ENCODE measurements around the gene TIMP2.
"Not testable (repeated sequence)": the region's sequence is repeated elsewhere in the genome, so short reads cannot be mapped to it uniquely, and the experiment has no call there.

TIMP2 gene, protein sequence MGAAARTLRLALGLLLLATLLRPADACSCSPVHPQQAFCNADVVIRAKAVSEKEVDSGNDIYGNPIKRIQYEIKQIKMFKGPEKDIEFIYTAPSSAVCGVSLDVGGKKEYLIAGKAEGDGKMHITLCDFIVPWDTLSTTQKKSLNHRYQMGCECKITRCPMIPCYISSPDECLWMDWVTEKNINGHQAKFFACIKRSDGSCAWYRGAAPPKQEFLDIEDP

GRCh38 chr17:78925234-78925633 is at the start of gene TIMP2:
TIMP2 (minus strand) TSS chr17:78925387; CDS start chr17:78925088, 299 bp downstream.
- DNase-seq: peak; percentile 89

GRCh38 chr17:78973792-78974520 is 48.8 kb upstream of the TIMP2 start:
- DNase-seq: no peak

DNA sequence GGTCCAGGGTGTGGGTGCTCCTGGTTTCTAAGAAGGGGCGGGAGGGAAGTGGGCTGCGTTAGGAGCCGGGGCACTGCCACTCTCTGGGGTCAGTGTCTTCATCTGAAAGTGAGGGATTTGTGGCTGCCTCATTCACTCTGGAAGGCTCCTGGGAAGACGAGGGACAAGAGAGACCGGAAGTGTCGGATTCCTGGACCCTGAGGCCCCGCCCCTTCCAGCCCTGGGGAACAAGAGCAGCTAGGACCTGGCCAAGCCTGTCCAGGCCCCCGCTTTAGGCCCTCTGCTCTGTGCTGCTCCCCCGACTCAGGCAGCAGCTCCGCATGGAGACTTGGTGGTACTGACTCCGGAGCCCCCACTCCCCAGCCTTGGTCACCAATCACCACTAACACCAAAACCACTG is 48.0 kb upstream of the TIMP2 start:
- DNase-seq: no peak

GRCh38 chr17:78972507-78973105 is 47.4 kb upstream of the TIMP2 start:
- no peak for DNase-seq

GRCh38 chr17:78971756-78972506 is 46.7 kb upstream of the TIMP2 start:
- DNase-seq: no peak

GRCh38 chr17:78970834-78971755 is 45.9 kb upstream of the TIMP2 start:
- peak; percentile 68 for DNase-seq

DNA sequence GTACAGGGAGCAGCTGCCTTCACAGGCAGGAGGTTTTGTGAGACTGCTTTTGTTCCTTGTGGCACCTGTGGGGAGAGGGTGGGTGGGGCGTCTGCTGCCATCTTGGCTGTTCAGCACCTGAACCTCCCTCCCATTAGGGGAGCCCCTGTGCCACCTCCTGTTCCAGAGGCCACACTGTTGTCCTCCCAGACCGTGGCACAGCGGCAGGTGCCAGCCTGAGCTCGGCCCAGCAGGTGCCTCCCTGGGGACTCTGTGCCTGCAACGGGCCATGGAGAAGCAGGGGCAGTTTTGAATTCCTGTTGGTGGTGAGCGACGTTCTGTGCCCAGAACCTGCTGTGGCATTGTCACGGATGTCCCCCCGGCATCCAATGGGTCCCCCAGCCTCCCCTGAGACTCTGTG is 44.7 kb upstream of the TIMP2 start:
- no peak for DNase-seq

DNA sequence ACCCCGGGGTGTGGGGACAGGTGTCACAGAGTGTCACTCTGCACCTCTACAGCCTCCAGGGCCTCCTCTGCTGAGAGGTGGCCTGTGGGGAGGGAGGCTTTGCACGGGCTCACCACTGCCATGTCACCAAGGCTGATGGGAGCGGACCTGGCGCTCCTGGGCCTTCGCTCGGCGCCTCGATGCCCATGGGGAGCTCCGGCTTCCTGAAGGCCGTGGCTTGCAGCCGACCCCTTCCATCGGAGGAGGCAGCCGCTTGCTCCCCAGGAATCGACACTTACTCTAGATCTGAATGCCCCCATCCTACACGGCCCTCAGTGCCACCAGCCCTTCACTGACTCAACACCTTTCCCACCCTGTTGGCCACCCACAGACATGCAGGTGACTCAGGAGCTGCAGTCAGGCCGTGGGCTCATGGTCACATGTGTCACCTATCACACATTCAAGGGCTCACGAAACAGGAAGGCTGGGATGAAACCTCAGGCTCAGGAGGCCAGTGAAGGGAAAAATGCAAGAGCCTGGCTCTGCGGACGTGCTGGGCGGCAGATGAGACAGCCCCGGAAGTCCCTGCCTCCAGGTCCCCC is 42.7 kb upstream of the TIMP2 start:
- no peak for DNase-seq

DNA sequence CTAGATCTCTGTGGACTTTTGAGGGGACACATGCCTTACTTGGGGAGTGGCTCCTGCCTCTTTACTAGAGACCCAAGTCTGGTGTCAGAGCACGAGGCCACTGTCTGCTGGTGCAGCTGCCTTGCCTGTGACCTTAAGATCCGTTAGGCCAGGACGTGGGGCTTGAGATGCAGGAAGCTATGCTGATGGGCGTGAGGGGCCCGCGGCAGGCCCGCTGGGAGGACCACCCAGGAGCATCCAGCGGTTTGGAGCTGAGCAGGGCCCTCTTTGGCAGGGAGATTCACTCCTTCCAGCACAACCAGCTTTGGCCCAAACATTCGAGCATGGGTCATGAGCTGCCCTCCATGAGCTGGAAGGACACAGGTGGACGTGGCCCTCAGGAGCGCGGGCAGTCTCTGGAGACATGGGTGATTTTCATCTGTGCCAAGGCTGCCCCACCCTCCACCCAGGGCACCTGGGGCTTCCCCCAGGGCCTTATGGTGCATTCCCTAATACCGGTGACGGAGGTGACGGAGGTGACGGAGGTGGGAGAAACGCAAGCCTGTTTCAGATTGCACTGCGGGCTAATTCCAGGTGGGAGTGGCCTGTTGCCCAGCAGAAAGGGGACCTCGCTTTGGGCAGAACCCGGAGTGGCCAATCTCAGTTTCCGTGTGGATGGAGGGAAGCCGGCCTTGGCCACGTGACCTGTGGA is 41.9 kb upstream of the TIMP2 start:
- DNase-seq: no peak

DNA sequence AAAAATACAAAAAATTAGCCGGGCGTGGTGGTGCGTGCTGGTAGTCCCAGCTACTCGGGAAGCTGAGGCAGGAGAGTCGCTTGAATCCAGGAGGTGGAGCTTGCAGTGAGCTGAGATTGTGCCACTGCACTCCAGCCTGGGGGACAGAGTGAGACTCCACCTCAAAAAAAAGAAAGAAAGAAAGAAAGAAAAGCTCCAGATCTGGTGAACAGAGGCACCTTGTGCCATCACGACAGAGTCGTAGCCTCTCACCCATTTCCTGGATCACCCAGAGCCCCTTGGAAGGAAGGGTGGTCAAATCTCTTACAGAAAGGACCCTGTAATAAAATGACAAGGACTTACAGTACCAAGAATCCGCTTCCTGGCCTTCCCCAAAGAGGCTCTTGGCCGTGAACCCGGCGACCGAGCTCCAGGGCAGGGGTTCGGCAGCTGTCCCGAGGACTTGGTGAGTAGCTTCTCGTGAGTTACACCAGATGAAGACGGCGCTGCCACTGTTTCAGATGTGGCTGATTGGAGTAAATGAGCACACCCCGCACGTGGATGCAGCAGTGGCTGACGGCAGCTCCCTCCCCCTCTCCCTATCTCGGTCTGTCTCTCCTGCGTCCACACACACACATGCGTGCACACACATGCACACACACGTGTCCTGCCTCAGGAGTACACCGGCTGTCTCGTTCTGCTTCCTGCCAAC is 41.1 kb upstream of the TIMP2 start:
- DNase-seq: no peak

GRCh38 chr17:78965491-78965924 is 40.3 kb upstream of the TIMP2 start:
- no peak for DNase-seq

DNA sequence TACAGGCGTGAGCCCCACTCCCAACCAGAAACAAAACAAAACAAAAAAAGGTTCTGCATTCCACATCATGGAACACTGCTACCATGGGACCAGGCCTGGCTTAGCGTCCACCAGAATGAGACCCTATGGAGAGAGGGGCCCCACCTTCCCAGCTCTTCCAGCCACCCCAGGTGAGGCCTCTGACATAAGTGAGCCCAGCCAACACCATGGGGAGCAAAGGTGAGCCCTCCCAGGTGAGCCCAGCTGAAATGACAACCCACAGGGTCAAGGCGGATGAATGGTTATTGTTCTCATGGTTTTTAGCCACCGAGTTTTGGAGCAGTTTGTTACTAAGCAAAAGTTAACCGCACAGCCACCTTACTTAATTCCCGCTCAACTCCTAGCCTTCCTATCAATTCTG is 38.2 kb upstream of the TIMP2 start:
- DNase-seq: no peak

- not testable (repeated sequence) for DNase-seq
Measured at GRCh38 chr17:78962984-78963348, 37.8 kb upstream of the TIMP2 start.

DNA sequence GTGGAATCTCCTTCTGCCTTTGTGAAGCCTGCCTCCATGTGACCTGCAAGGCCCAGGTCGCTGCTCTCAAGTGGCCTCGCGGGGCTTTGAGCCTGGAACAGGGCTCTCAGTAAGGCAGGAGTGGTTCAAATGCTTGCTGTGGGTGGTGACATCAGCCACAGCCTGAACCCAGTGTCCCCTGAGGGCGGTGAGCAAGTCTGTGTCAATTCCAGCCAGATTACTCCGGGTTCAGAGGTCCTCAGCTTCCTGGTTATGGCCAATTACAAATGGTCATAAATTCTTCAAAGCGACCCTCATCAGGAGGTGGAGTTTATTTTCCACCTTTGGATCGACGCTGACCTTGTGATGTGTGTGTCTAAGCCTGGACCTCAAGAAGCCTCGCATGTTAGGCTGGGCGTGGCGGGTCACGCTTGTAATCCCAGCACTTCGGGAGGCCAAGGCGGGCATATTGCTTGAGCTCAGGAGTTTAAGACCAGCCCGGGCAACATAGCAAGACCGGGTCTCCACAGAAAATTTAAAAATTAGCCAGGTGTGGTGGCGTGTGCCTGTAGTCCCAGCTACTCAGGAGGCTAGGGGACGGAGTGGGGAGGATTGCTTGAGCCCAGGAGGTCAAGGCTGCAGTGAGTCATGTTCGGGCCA is 37.3 kb upstream of the TIMP2 start:
- no peak for DNase-seq

DNA sequence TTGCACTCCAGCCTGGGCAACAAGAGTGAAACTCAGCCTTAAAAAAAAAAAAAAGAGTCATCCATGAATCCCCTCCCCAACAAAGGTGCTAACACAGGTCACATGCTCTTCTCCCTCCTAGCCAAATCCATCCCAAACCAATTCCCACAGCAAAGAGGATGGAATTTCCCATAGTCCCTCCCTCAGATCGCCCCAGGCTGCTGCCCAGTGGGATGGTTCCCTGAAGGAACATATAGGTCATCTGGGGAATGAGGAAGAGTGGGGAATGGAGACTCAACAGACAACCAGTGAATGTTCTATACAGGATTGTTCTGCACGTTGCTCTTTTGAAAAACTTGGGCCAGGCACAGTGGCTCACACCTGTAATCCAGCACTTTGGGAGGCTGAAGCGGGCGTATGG is 36.4 kb upstream of the TIMP2 start:
- no peak for DNase-seq

GRCh38 chr17:78960928-78961327 is 35.7 kb upstream of the TIMP2 start:
- no peak for DNase-seq

GRCh38 chr17:78959803-78960202 is 34.6 kb upstream of the TIMP2 start:
- DNase-seq: no peak

DNA sequence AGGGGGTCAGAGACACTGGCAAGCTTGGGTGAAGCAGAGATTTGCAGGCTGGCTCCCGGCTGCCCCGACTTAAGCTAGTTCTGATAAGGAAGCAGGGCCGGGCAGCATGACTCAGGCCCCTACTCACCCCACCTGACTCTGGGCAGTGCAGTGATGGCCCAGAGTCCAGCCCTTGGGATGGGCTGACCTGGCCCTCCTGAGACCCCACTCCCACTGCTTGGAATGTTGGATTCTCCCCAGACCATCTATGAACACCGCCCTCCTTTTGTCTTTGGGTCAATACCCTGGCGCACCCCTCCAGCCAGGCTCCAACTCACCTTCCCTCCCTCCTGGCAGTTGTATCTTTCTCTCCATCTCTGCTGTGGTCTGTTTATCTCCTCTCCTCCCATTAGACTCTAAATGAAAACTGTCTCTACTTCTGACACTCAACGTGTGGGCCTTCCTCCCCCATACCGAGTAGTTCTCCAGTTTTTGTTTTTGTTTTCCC is 33.5 kb upstream of the TIMP2 start:
- DNase-seq: no peak

- DNase-seq: peak; percentile 90
Measured at GRCh38 chr17:78957128-78957527, 31.9 kb upstream of the TIMP2 start.

GRCh38 chr17:78956254-78956653 is 31.1 kb upstream of the TIMP2 start:
- DNase-seq: no peak

Measured in fibroblast of skin of right biceps (primary cell).